SK-N-SH treated with all-trans-retinoic acid at 6 μM for 48 hours (cell line): ENCODE measurements around the gene CACNA1D.

ENCODE experiments used
- ATAC-seq: fragments of 200-7000 bp; cut with Tn5 transposase; 3 replicates; pipeline ENCODE4 v1.9.1; 2020; ENCODE audit warnings: mild to moderate bottlenecking, moderate library complexity
- BACH2 ChIP-seq: fragments of 250-450 bp; sonication (Bioruptor Pico); IDR thresholded peaks from 2 replicates; pipeline ENCODE4 v1.9.0; 2021; ENCODE audit warnings: mild to moderate bottlenecking, borderline replicate concordance
- CREB5 ChIP-seq: fragments of 250-450 bp; sonication (Bioruptor Pico); IDR thresholded peaks from 2 replicates; pipeline ENCODE4 v1.5.1; 2020; ENCODE audit warnings: low read depth, mild to moderate bottlenecking, moderate library complexity
- CSRNP3 ChIP-seq: fragments of 250-450 bp; sonication (Bioruptor Pico); IDR thresholded peaks from 2 replicates; pipeline ENCODE4 v1.5.1; 2021; ENCODE audit warnings: mild to moderate bottlenecking, moderate library complexity
- ESRRG ChIP-seq: fragments of 250-450 bp; sonication (Bioruptor Pico); IDR thresholded peaks from 2 replicates; pipeline ENCODE4 v1.6.1; 2021; ENCODE audit warnings: mild to moderate bottlenecking
- GLIS3 ChIP-seq: fragments of 250-450 bp; sonication (Bioruptor Pico); IDR thresholded peaks from 2 replicates; pipeline ENCODE4 v1.5.0; 2020; ENCODE audit warnings: mild to moderate bottlenecking, moderate library complexity
- OSR1 ChIP-seq: fragments of 250-450 bp; sonication (Bioruptor Pico); IDR thresholded peaks from 2 replicates; pipeline ENCODE4 v1.8.0; 2022; ENCODE audit warnings: moderate library complexity, mild to moderate bottlenecking, inconsistent platforms
- PATZ1 ChIP-seq: fragments of 250-450 bp; sonication (Bioruptor Pico); IDR thresholded peaks from 2 replicates; pipeline ENCODE4 v1.8.0; 2020; ENCODE audit warnings: mild to moderate bottlenecking, moderate library complexity, borderline replicate concordance
- RARB ChIP-seq: fragments of 250-450 bp; sonication (Bioruptor Pico); IDR thresholded peaks from 2 replicates; pipeline ENCODE4 v1.8.0; 2021; ENCODE audit warnings: mild to moderate bottlenecking, moderate library complexity
- SNAI2 ChIP-seq: fragments of 250-450 bp; sonication (Bioruptor Pico); IDR thresholded peaks from 2 replicates; pipeline ENCODE4 v1.5.0; 2020; ENCODE audit warnings: mild to moderate bottlenecking, moderate library complexity
- TCF4 ChIP-seq: fragments of 250-450 bp; sonication (Bioruptor Pico); IDR thresholded peaks from 2 replicates; pipeline ENCODE4 v1.8.0; 2021; ENCODE audit warnings: mild to moderate bottlenecking, moderate library complexity, borderline replicate concordance
- TOX ChIP-seq: fragments of 250-450 bp; sonication (Bioruptor Pico); IDR thresholded peaks from 2 replicates; pipeline ENCODE4 v1.8.0; 2021; ENCODE audit warnings: mild to moderate bottlenecking, moderate library complexity, borderline replicate concordance
- ZC3H10 ChIP-seq: fragments of 250-450 bp; sonication (Bioruptor Pico); IDR thresholded peaks from 2 replicates; pipeline ENCODE4 v1.5.1; 2021; ENCODE audit warnings: mild to moderate bottlenecking, moderate library complexity
- ZFP3 ChIP-seq: fragments of 250-450 bp; sonication (Bioruptor Pico); IDR thresholded peaks from 2 replicates; pipeline ENCODE4 v1.5.0; 2020; ENCODE audit warnings: mild to moderate bottlenecking, moderate library complexity
- ZFP30 ChIP-seq: fragments of 450-650 bp; formaldehyde crosslinking; IDR thresholded peaks from 2 replicates; pipeline ENCODE4 v1.5.0; 2022; ENCODE audit warnings: mild to moderate bottlenecking, moderate library complexity
- ZNF565 ChIP-seq: fragments of 450-650 bp; formaldehyde crosslinking; conservative IDR thresholded peaks from 2 replicates; pipeline ENCODE4 v1.5.0; 2020; ENCODE audit warnings: low read depth, mild to moderate bottlenecking, moderate library complexity
- ZNF8 ChIP-seq: fragments of 450-650 bp; formaldehyde crosslinking; IDR thresholded peaks from 2 replicates; pipeline ENCODE4 v1.5.0; 2020; ENCODE audit warnings: mild to moderate bottlenecking, moderate library complexity
- TF ChIP-seq, protein P1 (sequence below): fragments of 250-450 bp; sonication (Bioruptor Pico); IDR thresholded peaks from 2 replicates; pipeline ENCODE4 v1.5.0; 2020; ENCODE audit warnings: mild to moderate bottlenecking, moderate library complexity

The CACNA1D gene

DNA sequence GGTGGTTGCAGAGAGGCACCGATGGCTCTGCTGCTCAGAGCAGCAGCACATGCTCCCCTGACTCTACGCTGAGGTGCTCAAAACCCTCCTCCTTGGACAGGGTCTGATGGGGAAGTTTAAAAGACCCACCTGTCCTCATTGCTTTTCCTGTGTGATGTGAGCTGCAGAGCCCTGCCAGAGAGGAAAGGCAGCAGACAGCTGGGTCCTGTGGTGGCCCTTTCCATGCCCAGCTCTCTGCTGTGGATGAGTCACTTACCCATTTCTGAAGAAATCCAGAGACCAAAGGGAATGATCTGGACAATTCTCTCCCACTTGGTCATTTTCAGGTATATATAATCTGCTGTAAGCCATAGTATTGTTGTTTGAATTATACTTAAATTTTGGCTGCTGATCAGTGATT is 230.2 kb downstream of the CACNA1D start:
- TF ChIP-seq TOX (CRISPR knock-in tag) = no peak
- TF ChIP-seq, protein P1, sequence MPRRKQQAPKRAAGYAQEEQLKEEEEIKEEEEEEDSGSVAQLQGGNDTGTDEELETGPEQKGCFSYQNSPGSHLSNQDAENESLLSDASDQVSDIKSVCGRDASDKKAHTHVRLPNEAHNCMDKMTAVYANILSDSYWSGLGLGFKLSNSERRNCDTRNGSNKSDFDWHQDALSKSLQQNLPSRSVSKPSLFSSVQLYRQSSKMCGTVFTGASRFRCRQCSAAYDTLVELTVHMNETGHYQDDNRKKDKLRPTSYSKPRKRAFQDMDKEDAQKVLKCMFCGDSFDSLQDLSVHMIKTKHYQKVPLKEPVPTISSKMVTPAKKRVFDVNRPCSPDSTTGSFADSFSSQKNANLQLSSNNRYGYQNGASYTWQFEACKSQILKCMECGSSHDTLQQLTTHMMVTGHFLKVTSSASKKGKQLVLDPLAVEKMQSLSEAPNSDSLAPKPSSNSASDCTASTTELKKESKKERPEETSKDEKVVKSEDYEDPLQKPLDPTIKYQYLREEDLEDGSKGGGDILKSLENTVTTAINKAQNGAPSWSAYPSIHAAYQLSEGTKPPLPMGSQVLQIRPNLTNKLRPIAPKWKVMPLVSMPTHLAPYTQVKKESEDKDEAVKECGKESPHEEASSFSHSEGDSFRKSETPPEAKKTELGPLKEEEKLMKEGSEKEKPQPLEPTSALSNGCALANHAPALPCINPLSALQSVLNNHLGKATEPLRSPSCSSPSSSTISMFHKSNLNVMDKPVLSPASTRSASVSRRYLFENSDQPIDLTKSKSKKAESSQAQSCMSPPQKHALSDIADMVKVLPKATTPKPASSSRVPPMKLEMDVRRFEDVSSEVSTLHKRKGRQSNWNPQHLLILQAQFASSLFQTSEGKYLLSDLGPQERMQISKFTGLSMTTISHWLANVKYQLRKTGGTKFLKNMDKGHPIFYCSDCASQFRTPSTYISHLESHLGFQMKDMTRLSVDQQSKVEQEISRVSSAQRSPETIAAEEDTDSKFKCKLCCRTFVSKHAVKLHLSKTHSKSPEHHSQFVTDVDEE (CRISPR knock-in tag) = no peak
- no peak for TF ChIP-seq ZNF565 (CRISPR knock-in tag)
- no peak for TF ChIP-seq CREB5
- TF ChIP-seq GLIS3 (CRISPR knock-in tag) = no peak
- no peak for TF ChIP-seq OSR1 (CRISPR knock-in tag)
- no peak for TF ChIP-seq TCF4 (CRISPR knock-in tag)
- no peak for TF ChIP-seq ZFP3 (CRISPR knock-in tag)
- no peak for TF ChIP-seq SNAI2 (CRISPR knock-in tag)
- no peak for TF ChIP-seq ZC3H10 (CRISPR knock-in tag)
- TF ChIP-seq CSRNP3 = no peak
- TF ChIP-seq RARB = no peak
- no peak for TF ChIP-seq ESRRG (CRISPR knock-in tag)
- TF ChIP-seq, all 23 proteins: peak for 0
- ATAC-seq = no peak

DNA sequence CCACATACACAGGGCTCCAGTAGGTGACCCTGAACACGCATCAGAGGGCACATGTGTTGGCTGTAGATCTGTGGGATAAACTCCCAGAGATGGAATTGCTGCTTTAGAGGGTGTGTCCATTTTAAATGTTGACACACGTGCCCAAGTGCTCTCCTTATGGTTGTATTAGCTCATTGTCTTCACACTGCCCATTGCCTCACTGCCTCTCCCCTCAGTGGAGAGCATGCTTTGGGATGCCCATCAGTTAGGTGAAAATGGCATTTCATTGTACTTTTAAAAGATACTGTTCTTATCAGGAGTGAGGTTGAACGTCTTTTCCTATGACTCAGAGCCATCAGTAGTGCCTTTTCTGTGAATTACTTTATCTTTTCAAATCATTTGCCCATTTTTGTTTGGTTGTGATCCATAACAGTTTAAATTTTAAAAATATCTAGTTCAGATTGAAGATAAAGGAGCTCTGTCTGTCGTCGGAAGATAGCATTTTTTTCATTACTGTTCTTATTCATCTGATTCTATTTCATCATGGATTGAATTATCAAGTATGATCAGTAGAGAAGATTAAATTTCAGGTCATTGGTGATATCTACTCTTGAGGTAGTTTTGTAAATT is 231.1 kb downstream of the CACNA1D start:
- TF ChIP-seq ZFP30 (CRISPR knock-in tag) = no peak
- TF ChIP-seq BACH2 (CRISPR knock-in tag) = no peak
- no peak for TF ChIP-seq ZNF8 (CRISPR knock-in tag)
- TF ChIP-seq PATZ1 (CRISPR knock-in tag) = no peak
- no peak for TF ChIP-seq CSRNP3

DNA sequence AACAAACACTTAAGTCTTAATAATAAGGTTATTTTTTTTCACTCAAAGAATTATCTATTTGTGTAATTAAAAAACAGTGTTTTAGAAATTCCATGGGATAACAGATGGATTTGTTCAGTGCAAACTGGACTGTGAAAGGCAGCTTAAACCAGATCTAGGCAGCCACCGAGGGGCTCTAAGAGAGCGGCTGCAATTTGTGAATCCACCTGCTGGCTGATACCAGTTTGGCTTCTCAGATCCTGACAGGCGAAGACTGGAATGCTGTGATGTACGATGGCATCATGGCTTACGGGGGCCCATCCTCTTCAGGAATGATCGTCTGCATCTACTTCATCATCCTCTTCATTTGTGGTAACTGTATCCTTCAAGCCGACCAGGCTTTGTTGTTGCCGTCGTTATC is 232.2 kb downstream of the CACNA1D start:
- no peak for ATAC-seq
- TF ChIP-seq TCF4 (CRISPR knock-in tag) (no peak), GLIS3 (CRISPR knock-in tag) (no peak), RARB (no peak), CREB5 (no peak), PATZ1 (CRISPR knock-in tag) (no peak)
- TF ChIP-seq, all 23 proteins: peak for 0

More for the DNA sequence above, 231.1 kb downstream of the CACNA1D start:
- ATAC-seq = no peak
